DOHH2 (cell line): ENCODE data around the gene TTC3.

ENCODE experiments used
- H3F3A ChIP-seq: fragments of 200-600 bp; sonication (generic), shearing (Covaris generic); 2 replicates; pipeline ENCODE4 v1.6.0; 2016; ENCODE audit warnings: antibody characterized with exemption, mild to moderate bottlenecking; ENCODE audit not compliant: control insufficient read depth, insufficient read depth
- H3K27ac ChIP-seq: fragments of 200-600 bp; sonication (generic); 2 replicates; pipeline ENCODE4 v1.5.1; 2014; ENCODE audit warnings: low read depth, mild to moderate bottlenecking, low read length, moderate library complexity
- H3K27me3 ChIP-seq: fragments of 200-600 bp; sonication (generic); 2 replicates; pipeline ENCODE4 v1.6.1; 2014; ENCODE audit warnings: mild to moderate bottlenecking, low read length, mixed read lengths; ENCODE audit not compliant: control insufficient read depth
- H3K36me3 ChIP-seq: fragments of 200-600 bp; sonication (generic); 2 replicates; pipeline ENCODE4 v1.6.1; 2014; ENCODE audit warnings: mild to moderate bottlenecking, low read length, moderate library complexity, mixed read lengths; ENCODE audit not compliant: control insufficient read depth
- H3K4me1 ChIP-seq: fragments of 200-600 bp; sonication (generic); 2 replicates; pipeline ENCODE4 v1.6.1; 2014; ENCODE audit warnings: mild to moderate bottlenecking, low read length, mixed read lengths; ENCODE audit not compliant: control insufficient read depth
- H3K4me2 ChIP-seq: fragments of 200-600 bp; sonication (generic); 2 replicates; pipeline ENCODE4 v1.6.0; 2014; ENCODE audit warnings: mild to moderate bottlenecking, low read length, moderate library complexity
- H3K4me3 ChIP-seq: fragments of 200-600 bp; sonication (generic); 2 replicates; pipeline ENCODE4 v1.5.1; 2014; ENCODE audit warnings: mild to moderate bottlenecking, low read length, mixed read lengths
- H3K79me2 ChIP-seq: fragments of 200-600 bp; sonication (generic); 2 replicates; pipeline ENCODE4 v1.6.1; 2014; ENCODE audit warnings: mild to moderate bottlenecking, low read length, mixed read lengths; ENCODE audit not compliant: control insufficient read depth
- H3K9me2 ChIP-seq: fragments of 200-600 bp; sonication (generic); replicated peaks from 2 replicates; pipeline ENCODE4 v1.6.1; 2014; ENCODE audit warnings: mild to moderate bottlenecking, low read length, mixed read lengths; ENCODE audit not compliant: control insufficient read depth
- H3K9me3 ChIP-seq: fragments of 200-600 bp; sonication (generic); 2 replicates; pipeline ENCODE4 v1.6.1; 2014; ENCODE audit warnings: antibody characterized with exemption, low read length, mixed read lengths; ENCODE audit not compliant: control insufficient read depth, insufficient read depth
- H4K20me1 ChIP-seq: fragments of 200-600 bp; sonication (generic); 2 replicates; pipeline ENCODE4 v1.6.0; 2014; ENCODE audit warnings: low read depth, mild to moderate bottlenecking, antibody characterized with exemption, low read length, moderate library complexity; ENCODE audit not compliant: control insufficient read depth, insufficient read depth
- EZH2phosphoT487 ChIP-seq: fragments of 200-600 bp; sonication (generic); IDR thresholded peaks from 2 replicates; pipeline ENCODE4 v1.6.1; 2017; ENCODE audit warnings: borderline replicate concordance, mild to moderate bottlenecking, antibody characterized with exemption, low read length, moderate library complexity, mixed read lengths
- TF ChIP-seq, protein P1 (sequence below): fragments of 200-600 bp; sonication (generic); IDR thresholded peaks from one replicate; pipeline ENCODE4 v1.5.1; 2014; ENCODE audit warnings: antibody characterized with exemption, mild to moderate bottlenecking, low read depth, low read length; ENCODE audit not compliant: poor library complexity, severe bottlenecking

TTC3 gene

DNA sequence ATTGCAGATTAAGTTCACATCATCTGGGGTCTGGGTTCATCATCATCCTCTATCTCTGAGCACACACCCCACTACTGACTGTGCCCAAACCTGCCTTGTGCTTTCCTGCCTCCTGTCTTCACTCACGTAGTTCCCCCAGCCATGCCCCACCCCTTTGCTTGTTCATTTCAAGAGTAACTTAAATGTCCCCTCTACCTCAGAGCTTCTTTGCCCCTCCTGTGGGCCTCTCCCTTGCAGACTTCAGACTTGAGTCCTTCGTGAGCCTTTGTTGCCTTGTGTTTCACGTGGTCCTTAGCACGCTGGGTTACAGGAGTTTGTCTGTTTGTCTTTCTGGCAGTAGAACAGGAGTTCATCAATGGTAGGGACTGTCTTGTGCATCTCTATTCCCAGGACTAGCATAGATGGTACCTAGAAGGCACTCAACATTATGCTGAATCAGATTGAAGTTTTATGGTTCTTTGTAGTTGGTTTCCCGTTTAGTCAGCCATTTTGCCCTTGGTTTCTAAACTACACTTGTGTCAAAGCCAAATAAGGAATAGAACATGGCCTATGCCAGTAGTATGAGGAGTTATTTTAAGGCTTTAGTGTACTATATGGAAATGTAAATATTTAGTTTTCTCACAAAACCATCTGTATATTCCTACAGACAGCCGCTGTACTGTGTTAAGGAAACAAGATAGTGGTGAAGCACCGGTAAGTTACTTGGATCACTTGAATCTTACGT lies 86.2 kb downstream of the TTC3 start:
- H4K20me1 ChIP-seq, result no peaks in the 10 kb centered on the region
- no peaks in the 10 kb centered on the region for H3K27me3 ChIP-seq
- no peaks in the 10 kb centered on the region for H3K79me2 ChIP-seq
- no peak overlapping the region for H3K27ac ChIP-seq
- no peaks in the 10 kb centered on the region for H3K4me1 ChIP-seq
- H3K4me3 ChIP-seq, result no peak overlapping the region
- TF ChIP-seq EZH2phosphoT487, result no peak
- TF ChIP-seq, protein P1, sequence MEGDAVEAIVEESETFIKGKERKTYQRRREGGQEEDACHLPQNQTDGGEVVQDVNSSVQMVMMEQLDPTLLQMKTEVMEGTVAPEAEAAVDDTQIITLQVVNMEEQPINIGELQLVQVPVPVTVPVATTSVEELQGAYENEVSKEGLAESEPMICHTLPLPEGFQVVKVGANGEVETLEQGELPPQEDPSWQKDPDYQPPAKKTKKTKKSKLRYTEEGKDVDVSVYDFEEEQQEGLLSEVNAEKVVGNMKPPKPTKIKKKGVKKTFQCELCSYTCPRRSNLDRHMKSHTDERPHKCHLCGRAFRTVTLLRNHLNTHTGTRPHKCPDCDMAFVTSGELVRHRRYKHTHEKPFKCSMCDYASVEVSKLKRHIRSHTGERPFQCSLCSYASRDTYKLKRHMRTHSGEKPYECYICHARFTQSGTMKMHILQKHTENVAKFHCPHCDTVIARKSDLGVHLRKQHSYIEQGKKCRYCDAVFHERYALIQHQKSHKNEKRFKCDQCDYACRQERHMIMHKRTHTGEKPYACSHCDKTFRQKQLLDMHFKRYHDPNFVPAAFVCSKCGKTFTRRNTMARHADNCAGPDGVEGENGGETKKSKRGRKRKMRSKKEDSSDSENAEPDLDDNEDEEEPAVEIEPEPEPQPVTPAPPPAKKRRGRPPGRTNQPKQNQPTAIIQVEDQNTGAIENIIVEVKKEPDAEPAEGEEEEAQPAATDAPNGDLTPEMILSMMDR, result no peak
- no peaks in the 10 kb centered on the region for H3K9me3 ChIP-seq
- H3K4me2 ChIP-seq, result no peak overlapping the region
- H3K36me3 ChIP-seq, result peaks cover 58% of the 10 kb centered on the region
- no peaks in the 10 kb centered on the region for H3K9me2 ChIP-seq
- no peaks in the 10 kb centered on the region for H3F3A ChIP-seq

DNA sequence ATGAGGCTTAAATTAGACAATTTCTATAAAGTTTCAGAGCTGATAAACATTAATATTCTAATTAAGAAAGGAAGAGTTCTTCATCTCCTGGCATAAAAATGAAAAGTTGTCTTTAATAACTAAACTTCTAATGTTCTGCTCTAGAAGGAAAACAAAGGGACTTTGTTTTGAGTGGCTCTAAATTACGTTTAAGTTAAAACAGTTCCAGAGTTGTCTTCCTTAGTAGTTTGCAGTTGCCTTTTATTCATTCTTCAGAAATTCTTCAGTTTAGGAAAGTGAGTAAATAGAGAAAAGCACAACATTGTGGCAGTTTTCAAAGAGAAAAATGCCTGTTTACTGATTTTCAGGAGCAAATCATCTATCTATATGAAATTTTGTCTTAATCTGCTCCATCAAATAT lies 86.9 kb downstream of the TTC3 start:
- H3F3A ChIP-seq, result no peaks in the 10 kb centered on the region
- H3K27ac ChIP-seq, result no peak overlapping the region
- H3K79me2 ChIP-seq, result no peaks in the 10 kb centered on the region
- TF ChIP-seq, protein P1, result no peak
- no peak for TF ChIP-seq EZH2phosphoT487
- no peaks in the 10 kb centered on the region for H3K27me3 ChIP-seq
- H3K4me3 ChIP-seq, result no peak overlapping the region
- H3K9me3 ChIP-seq, result no peaks in the 10 kb centered on the region
- H4K20me1 ChIP-seq, result no peaks in the 10 kb centered on the region
- H3K36me3 ChIP-seq, result peaks cover 58% of the 10 kb centered on the region
- no peaks in the 10 kb centered on the region for H3K9me2 ChIP-seq
- no peaks in the 10 kb centered on the region for H3K4me1 ChIP-seq
- H3K4me2 ChIP-seq, result no peak overlapping the region

DNA sequence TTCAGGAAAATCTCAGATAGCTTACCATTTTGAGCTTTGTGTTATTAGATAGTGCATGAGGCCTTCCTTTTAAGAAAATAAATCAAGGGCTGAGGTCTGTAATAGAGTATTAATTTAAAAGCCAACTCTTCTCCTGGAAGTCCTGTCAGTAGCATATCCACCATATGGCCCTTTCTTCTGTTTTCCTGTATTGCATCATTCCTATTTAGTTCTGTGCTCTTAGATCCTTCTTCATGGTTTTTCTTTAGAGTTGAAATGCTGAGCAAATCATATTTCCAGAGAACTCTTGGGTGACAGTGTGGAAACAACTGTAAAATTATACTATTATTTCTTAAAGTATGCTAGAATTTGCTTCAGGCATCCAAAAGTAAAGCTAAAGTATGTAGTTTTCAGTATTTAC lies 91.7 kb downstream of the TTC3 start:
- no peaks in the 10 kb centered on the region for H4K20me1 ChIP-seq
- TF ChIP-seq EZH2phosphoT487, result no peak
- TF ChIP-seq, protein P1, result no peak
- no peak overlapping the region for H3K27ac ChIP-seq
- no peak overlapping the region for H3K4me3 ChIP-seq
- no peaks in the 10 kb centered on the region for H3F3A ChIP-seq
- H3K9me2 ChIP-seq, result no peaks in the 10 kb centered on the region
- H3K4me2 ChIP-seq, result no peak overlapping the region
- H3K27me3 ChIP-seq, result no peaks in the 10 kb centered on the region
- H3K9me3 ChIP-seq, result no peaks in the 10 kb centered on the region
- no peaks in the 10 kb centered on the region for H3K4me1 ChIP-seq
- peaks cover 63% of the 10 kb centered on the region for H3K36me3 ChIP-seq
- no peaks in the 10 kb centered on the region for H3K79me2 ChIP-seq
